Skeletal muscle tissue (tissue), 4 donors: ENCODE data around the gene CEP128. TPM values are rescaled to one million over a fixed set of nuclear protein-coding genes. Genes with fewer than 3 reads are reported as not detected.
A peak's percentile ranks its signal among the peaks of the same experiment; 100 is the strongest.

Source experiments
- H3K27ac ChIP-seq: one replicate; pipeline ENCODE4 v1.7.0; 2013; ENCODE audit warnings: mild to moderate bottlenecking, low read depth, low read length, inconsistent platforms
- H3K27me3 ChIP-seq, 3 donors: one replicate each; pipeline ENCODE4 v1.7.0; 2013; ENCODE audit warnings: low read length in 3 of 3; ENCODE audit not compliant: control insufficient read depth in 3 of 3, insufficient read depth in 3 of 3
- H3K36me3 ChIP-seq, 3 donors: one replicate each; pipeline ENCODE4 v1.7.0; 2013; ENCODE audit warnings: low read length in 3 of 3; ENCODE audit not compliant: control insufficient read depth in 3 of 3, insufficient read depth in 3 of 3
- H3K4me1 ChIP-seq, 3 donors: one replicate each; pipeline ENCODE4 v1.7.0; 2013; ENCODE audit warnings: low read length in 3 of 3, mild to moderate bottlenecking in 3 of 3; ENCODE audit not compliant: control insufficient read depth in 3 of 3, insufficient read depth in 3 of 3
- H3K4me3 ChIP-seq, 3 donors: one replicate each; pipeline ENCODE4 v1.7.0; 2013; ENCODE audit warnings: low read length in 3 of 3
- H3K9ac ChIP-seq, 3 donors: one replicate each; pipeline ENCODE4 v1.7.0; 2013; ENCODE audit warnings: low read length in 3 of 3, mild to moderate bottlenecking in 3 of 3, moderate library complexity in 2 of 3, low read depth in 1 of 3
- H3K9me3 ChIP-seq, 3 donors: one replicate each; pipeline ENCODE4 v1.7.0; 2013; ENCODE audit warnings: low read length in 3 of 3; ENCODE audit not compliant: control insufficient read depth in 3 of 3
- total RNA-seq: library from RNA; depleted of rRNA; stranded (reverse); fragments of >200 nt; gene quantifications from one replicate; pipeline ENCODE4 v1.2.3, GENCODE V29; 2014
- donor health status: Osteomylitis.

The CEP128 gene
- total RNA-seq, 1 donor from 2014 or later, result 6.8 TPM

DNA sequence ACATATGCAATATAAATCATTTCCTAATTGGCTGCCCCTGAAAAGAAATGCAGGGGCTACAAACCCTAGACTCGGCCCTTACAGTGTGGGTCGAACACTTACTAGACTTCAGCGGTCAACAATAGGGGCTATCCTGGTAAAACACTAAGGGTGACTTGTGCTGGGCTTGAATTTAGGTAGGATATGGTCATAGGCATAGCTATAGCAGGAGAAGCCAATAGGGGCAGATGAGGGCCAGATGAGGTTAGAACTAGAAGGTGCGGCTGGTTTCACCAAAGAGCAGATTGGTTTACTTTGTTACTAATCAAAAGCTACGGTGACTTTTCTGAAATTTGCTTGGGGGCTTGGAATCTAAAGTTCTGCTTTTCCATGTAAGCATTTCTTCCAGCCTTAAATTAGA lies 447.9 kb downstream of the CEP128 start:
- no peak overlapping the region for H3K27ac ChIP-seq
- H3K4me1 ChIP-seq, result peaks cover 0 to 11% (median 3%) of the 10 kb centered on the region in 3 donors
- no peaks in the 10 kb centered on the region for H3K27me3 ChIP-seq
- no peaks in the 10 kb centered on the region for H3K9me3 ChIP-seq
- no peaks in the 10 kb centered on the region for H3K36me3 ChIP-seq
- H3K9ac ChIP-seq, result no peak overlapping the region
- H3K4me3 ChIP-seq, result no peak overlapping the region

DNA sequence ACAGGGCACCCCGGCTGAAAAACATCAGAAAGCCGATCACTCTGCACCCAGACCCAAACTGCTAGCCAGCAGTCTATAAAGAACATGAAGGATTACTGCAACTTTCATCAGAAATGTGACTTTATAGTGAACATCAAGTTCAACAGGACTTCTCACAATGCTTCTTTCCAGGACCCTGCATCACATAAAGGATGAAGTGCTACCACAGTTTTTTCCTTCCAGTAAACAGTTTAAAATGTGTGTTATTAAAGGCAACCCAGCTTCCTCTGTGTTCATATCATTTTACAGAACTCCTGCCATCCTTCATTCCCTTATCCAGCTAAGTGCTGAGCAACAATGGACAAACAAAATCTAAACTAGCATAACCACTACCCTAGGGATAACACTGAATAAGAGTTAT lies 449.9 kb downstream of the CEP128 start:
- peak overlapping the region in 1 of 3 donors; percentile 40 for H3K9ac ChIP-seq
- no peaks in the 10 kb centered on the region for H3K9me3 ChIP-seq
- peaks cover 0 to 11% (median 3%) of the 10 kb centered on the region in 3 donors for H3K4me1 ChIP-seq
- no peak overlapping the region for H3K4me3 ChIP-seq
- H3K27ac ChIP-seq, result no peak overlapping the region
- H3K36me3 ChIP-seq, result no peaks in the 10 kb centered on the region
- H3K27me3 ChIP-seq, result no peaks in the 10 kb centered on the region

DNA sequence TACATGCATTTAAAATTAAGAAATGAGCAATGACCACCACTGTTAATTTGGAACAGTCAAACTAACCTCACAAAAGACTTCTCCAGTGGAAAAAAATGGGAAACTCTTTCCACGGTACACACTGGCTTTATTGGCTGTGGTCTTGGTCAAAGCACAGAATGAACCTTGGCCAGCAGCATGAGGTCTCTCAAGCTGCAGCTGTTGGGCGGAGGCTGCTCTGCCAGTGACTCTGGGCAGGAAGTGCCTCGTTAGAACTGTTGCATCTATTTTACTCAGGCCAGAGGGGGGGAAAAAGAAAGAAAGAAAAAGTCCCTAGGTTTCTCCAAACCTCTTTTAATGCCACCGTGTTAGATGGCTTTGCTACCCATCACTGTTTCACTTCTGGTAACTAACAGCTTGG lies 450.4 kb downstream of the CEP128 start:
- no peak overlapping the region for H3K9ac ChIP-seq
- no peaks in the 10 kb centered on the region for H3K27me3 ChIP-seq
- H3K4me3 ChIP-seq, result no peak overlapping the region
- H3K4me1 ChIP-seq, result peaks cover 0 to 11% (median 3%) of the 10 kb centered on the region in 3 donors
- H3K9me3 ChIP-seq, result no peaks in the 10 kb centered on the region
- H3K36me3 ChIP-seq, result no peaks in the 10 kb centered on the region
- no peak overlapping the region for H3K27ac ChIP-seq

DNA sequence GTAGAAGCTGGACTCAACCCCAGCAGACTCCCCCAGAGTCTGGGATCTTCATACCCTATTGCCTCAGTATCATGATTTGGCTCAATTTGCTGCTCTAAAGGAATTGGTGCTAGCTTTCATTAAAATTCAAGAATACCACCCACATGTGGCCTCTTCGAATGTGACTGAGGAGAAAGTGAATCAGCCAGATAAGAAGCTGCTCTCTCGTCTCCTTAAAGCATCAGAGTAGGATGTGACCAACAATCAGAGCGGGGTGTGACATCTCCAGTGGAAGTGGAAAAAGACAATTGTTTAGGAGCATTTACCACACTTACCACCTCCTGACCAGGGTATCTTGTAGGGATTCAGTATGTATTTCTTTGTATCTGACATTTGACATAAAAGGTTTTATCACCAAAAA lies 452.0 kb downstream of the CEP128 start:
- Histone ChIP-seq H3K9ac (no peak overlapping the region), H3K9me3 (no peaks in the 10 kb centered on the region), H3K27me3 (no peaks in the 10 kb centered on the region), H3K27ac (no peak overlapping the region), H3K4me3 (no peak overlapping the region), H3K36me3 (peaks cover 0 to 5% (median 0%) of the 10 kb centered on the region in 3 donors), H3K4me1 (peaks cover 0 to 11% (median 3%) of the 10 kb centered on the region in 3 donors)

DNA sequence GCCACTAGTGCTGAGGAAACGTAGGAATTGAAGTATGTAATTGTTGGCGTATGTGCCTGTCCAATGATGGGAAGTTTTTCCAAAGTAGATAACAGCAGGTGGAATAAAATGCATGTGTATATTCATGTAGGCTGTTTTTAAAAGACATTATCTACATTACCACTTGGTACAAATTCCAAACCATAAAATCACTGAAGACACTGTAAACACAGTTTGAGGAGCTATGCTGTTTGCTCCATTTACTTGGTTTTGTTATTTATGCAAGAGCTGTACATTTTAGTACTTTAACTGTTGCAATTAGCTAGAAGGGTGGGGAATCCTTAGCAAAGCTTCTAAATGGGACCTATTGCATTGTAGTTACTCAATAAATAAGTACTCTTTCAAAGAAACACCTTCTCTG lies 455.8 kb downstream of the CEP128 start:
- Histone ChIP-seq H3K27ac (no peak overlapping the region), H3K4me3 (no peak overlapping the region), H3K27me3 (no peaks in the 10 kb centered on the region), H3K36me3 (peaks cover 0 to 16% (median 3%) of the 10 kb centered on the region in 3 donors), H3K9ac (no peak overlapping the region), H3K9me3 (no peaks in the 10 kb centered on the region), H3K4me1 (peaks cover 0 to 2% (median 0%) of the 10 kb centered on the region in 3 donors)

DNA sequence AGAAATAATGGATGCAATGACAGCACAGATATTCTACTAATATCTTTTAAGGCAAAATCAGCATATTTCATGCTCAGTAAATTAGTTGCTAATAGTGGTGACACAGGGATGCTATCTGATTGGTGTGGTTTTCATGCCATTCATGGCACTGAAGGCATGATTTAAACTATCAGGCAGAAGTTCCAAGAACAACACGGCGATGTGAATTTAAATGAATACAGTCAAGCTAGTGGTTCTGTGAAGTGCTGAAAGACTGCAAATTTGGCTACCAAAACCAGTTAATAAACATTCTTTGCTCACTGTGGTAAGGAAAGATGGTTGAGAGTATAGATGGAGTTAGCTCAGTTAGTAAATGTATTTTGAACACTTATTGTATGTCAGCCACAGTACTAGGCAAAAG lies 458.2 kb downstream of the CEP128 start:
- Histone ChIP-seq H3K9ac (no peak overlapping the region), H3K36me3 (peaks cover 0 to 16% (median 3%) of the 10 kb centered on the region in 3 donors), H3K27me3 (no peaks in the 10 kb centered on the region), H3K9me3 (no peaks in the 10 kb centered on the region), H3K4me3 (no peak overlapping the region), H3K4me1 (no peaks in the 10 kb centered on the region), H3K27ac (no peak overlapping the region)

- Histone ChIP-seq H3K9ac (no peak overlapping the region), H3K9me3 (no peaks in the 10 kb centered on the region), H3K27ac (no peak overlapping the region), H3K27me3 (no peaks in the 10 kb centered on the region), H3K4me1 (no peaks in the 10 kb centered on the region), H3K36me3 (peaks cover 1 to 26% (median 14%) of the 10 kb centered on the region in 3 donors), H3K4me3 (no peak overlapping the region)
Observed at GRCh38 chr14:80477388-80478160, 464.0 kb downstream of the CEP128 start.

GRCh38 chr14:80475074-80475473 lies 466.5 kb downstream of the CEP128 start:
- Histone ChIP-seq H3K9ac (no peak overlapping the region), H3K4me1 (no peaks in the 10 kb centered on the region), H3K9me3 (no peaks in the 10 kb centered on the region), H3K27me3 (no peaks in the 10 kb centered on the region), H3K27ac (no peak overlapping the region), H3K4me3 (no peak overlapping the region), H3K36me3 (peaks cover 3 to 32% (median 27%) of the 10 kb centered on the region in 3 donors)

- Histone ChIP-seq H3K27ac (no peak overlapping the region), H3K4me1 (no peaks in the 10 kb centered on the region), H3K27me3 (no peaks in the 10 kb centered on the region), H3K36me3 (peaks cover 3 to 25% (median 20%) of the 10 kb centered on the region in 3 donors), H3K4me3 (no peak overlapping the region), H3K9ac (no peak overlapping the region), H3K9me3 (no peaks in the 10 kb centered on the region)
Observed at GRCh38 chr14:80468331-80469122, 473.0 kb downstream of the CEP128 start.
